ENCODE data around the gene C22orf23. TPM values are rescaled to one million over a fixed set of nuclear protein-coding genes. Genes with fewer than 3 reads are reported as not detected.

Gene C22orf23
- total and polyA plus RNA-seq, 9 of the 15 experiments (the other 6 are each of a cell fraction or from before 2014, with no cell fraction given), result 0.25 to 1.0 (median 0.53) TPM

- Histone ChIP-seq H2AFZ (ENCODE audit: low read depth, low read length) (no peak overlapping the region), H3K4me3 (no peak overlapping the region), H3K27ac (ENCODE audit: extremely low read depth, low read depth, low read length) (no peak overlapping the region), H3K4me1 (replicated peaks in 1 of 2; ENCODE audit: control insufficient read depth in 2 of 2, insufficient read depth in 2 of 2, low read length in 2 of 2) (peaks cover 0 to 4% of the 10 kb centered on the region in 2 experiments; a peak in 2 of 5 replicates), H3K9me1 (ENCODE audit: control insufficient read depth, insufficient read depth, low read length) (no peaks in the 10 kb centered on the region), H3K9ac (ENCODE audit: insufficient read depth in 1 of 2, low read depth in 2 of 2, low read length in 2 of 2) (no peak overlapping the region), H3K79me2 (ENCODE audit: control insufficient read depth, insufficient read depth, low read length) (no peaks in the 10 kb centered on the region), H3K36me3 (ENCODE audit: control insufficient read depth, insufficient read depth, low read length) (peaks cover 19% of the 10 kb centered on the region; the same call in 1 of the 3 replicates), H3K27me3 (ENCODE audit: control insufficient read depth in 2 of 2, insufficient read depth in 2 of 2, low read length in 2 of 2) (no peaks in the 10 kb centered on the region), H4K20me1 (replicated peaks; ENCODE audit: control insufficient read depth, insufficient read depth, low read length) (no peaks in the 10 kb centered on the region; the same call in 1 of the 2 replicates), H3K9me3 (replicated peaks; ENCODE audit: control insufficient read depth, insufficient read depth, low read depth, low read length) (no peaks in the 10 kb centered on the region), H3K4me2 (ENCODE audit: insufficient read depth, low read length) (no peak overlapping the region)
- no peak for ATAC-seq
- TF ChIP-seq FOXP1 (CRISPR knock-in tag; IDR thresholded peaks at IDR 0.05) (no peak), CHD2 (IDR thresholded peaks at IDR 0.05; ENCODE audit: low read depth, low read length) (no peak), ZNF76 (CRISPR knock-in tag; IDR thresholded peaks at IDR 0.05; ENCODE audit: borderline replicate concordance) (no peak), BRF1 (IDR thresholded peaks at IDR 0.05; ENCODE audit: borderline replicate concordance, extremely low read depth, insufficient read length) (no peak), ZNF407 (IDR thresholded peaks at IDR 0.05; ENCODE audit: low read depth) (no peak), POU5F1 (IDR thresholded peaks at IDR 0.05; ENCODE audit: borderline replicate concordance, low read depth, low read length, partially characterized antibody) (no peak), TCF15 (CRISPR knock-in tag; IDR thresholded peaks at IDR 0.05) (no peak), RFX5 (IDR thresholded peaks at IDR 0.05; ENCODE audit: low read depth, low read length) (no peak), HIVEP1 (CRISPR knock-in tag; IDR thresholded peaks at IDR 0.05) (no peak)
- in situ Hi-C loops (cut with MboI), result no loop called here
- WGBS (ENCODE audit: insufficient coverage, low coverage, missing lambda C conversion rate), result 74% methylated on average over 5 of the region's 5 CpGs
- intact Hi-C loops (cut with micrococcal nuclease), result no loop called here
- ChIA-PET CTCF (ENCODE audit: low intra/inter-chr PET ratio) (no interaction called here), POLR2A (interaction anchor here (1.2 kb wide), 1 partner anchor 10 kb away, joined by 5 read pairs; the partner anchor contains the start of gene MICALL1)
- no TSS peak for BruUV-seq (replicated peaks)
- FAIRE-seq, result no peak
- DNase-seq (ENCODE audit: extremely low read depth in 1 of 4, low spot score in 3 of 4), result no peak
Observed at GRCh38 chr22:37916311-37916710, 37.1 kb downstream of the C22orf23 start.

All from K562 (cell line).